ENCODE data around the gene SLC5A2.

GRCh38 chr16:31458844-31459686 lies 23.9 kb upstream of the SLC5A2 start, which contains the start of gene ARMC5:
- TF ChIP-seq CTCF (IDR thresholded peaks at IDR 0.05; ENCODE audit: borderline replicate concordance, extremely low read depth, low read length, poor library complexity, severe bottlenecking) (peak; percentile 60), EZH2 (IDR thresholded peaks at IDR 0.05; ENCODE audit: borderline replicate concordance, low read depth, low read length, severe bottlenecking) (no peak)

Measured in DND-41 (cell line).